Measurements from ENCODE around the gene ENO4. TPM values are rescaled to one million over a fixed set of nuclear protein-coding genes. Genes with fewer than 3 reads are reported as not detected.

The ENO4 gene
- total RNA-seq, 1 experiment from 2014 or later: 0.42 TPM

GRCh38 chr10:116891208-116891607 is 41.9 kb downstream of the ENO4 start (continued):
- TF ChIP-seq, protein P1, sequence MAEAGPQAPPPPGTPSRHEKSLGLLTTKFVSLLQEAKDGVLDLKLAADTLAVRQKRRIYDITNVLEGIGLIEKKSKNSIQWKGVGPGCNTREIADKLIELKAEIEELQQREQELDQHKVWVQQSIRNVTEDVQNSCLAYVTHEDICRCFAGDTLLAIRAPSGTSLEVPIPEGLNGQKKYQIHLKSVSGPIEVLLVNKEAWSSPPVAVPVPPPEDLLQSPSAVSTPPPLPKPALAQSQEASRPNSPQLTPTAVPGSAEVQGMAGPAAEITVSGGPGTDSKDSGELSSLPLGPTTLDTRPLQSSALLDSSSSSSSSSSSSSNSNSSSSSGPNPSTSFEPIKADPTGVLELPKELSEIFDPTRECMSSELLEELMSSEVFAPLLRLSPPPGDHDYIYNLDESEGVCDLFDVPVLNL (CRISPR knock-in tag; IDR thresholded peaks at IDR 0.05; ENCODE audit: borderline replicate concordance, low read depth): no peak
- no peak for TF ChIP-seq TEAD1 (CRISPR knock-in tag; IDR thresholded peaks at IDR 0.05)
- no peak for TF ChIP-seq OVOL2 (CRISPR knock-in tag; IDR thresholded peaks at IDR 0.05; ENCODE audit: borderline replicate concordance)
- TF ChIP-seq HMGXB4 (CRISPR knock-in tag; IDR thresholded peaks at IDR 0.05): no peak
- TF ChIP-seq SMAD4 (CRISPR knock-in tag; IDR thresholded peaks at IDR 0.05): no peak
- no peak for TF ChIP-seq PRDM15 (CRISPR knock-in tag; IDR thresholded peaks at IDR 0.05)
- TF ChIP-seq, protein P2, sequence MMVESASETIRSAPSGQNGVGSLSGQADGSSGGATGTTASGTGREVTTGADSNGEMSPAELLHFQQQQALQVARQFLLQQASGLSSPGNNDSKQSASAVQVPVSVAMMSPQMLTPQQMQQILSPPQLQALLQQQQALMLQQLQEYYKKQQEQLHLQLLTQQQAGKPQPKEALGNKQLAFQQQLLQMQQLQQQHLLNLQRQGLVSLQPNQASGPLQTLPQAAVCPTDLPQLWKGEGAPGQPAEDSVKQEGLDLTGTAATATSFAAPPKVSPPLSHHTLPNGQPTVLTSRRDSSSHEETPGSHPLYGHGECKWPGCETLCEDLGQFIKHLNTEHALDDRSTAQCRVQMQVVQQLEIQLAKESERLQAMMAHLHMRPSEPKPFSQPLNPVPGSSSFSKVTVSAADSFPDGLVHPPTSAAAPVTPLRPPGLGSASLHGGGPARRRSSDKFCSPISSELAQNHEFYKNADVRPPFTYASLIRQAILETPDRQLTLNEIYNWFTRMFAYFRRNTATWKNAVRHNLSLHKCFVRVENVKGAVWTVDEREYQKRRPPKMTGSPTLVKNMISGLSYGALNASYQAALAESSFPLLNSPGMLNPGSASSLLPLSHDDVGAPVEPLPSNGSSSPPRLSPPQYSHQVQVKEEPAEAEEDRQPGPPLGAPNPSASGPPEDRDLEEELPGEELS (CRISPR knock-in tag; IDR thresholded peaks at IDR 0.05): no peak

DNA sequence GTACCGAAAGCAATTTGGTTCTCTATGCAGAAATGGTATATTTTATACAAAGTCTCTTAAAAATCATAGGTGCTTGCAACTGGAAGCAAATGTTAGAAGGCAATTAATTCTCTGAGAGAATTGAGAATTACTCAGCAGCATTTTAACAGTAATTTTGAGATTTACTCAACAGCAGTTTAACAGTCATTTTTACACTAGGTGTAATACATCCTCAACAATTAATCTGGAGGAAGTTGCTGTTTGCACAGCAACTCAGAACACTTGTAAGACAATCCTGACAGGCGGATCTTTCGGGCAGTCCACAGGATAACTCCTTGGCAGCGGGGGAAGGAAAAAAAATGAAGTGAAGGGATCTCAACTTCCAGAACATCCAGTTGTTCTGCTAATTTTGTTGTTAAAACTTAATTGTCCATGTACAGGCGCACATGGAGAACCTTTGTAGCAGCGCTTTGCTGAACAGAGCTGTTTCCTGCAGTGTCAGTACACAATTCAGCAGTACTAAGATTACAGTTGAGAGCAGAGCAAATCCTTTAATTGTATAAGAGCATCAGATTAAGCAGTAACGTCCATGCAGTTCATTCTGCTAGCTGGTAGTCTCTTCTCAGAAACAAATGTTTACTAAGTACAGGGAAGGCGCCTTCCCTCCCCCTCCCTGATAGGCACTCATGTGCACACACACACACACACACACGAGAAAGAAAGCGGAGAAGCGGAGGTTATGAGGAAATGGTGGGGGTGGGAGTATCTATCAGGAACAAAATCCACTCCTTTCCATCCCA is 43.8 kb downstream of the ENO4 start:
- no peaks in the 10 kb centered on the region for H3K9me3 Mint-ChIP-seq
- no peak for DNase-seq (ENCODE audit: low spot score)
- no peak; the same call in 1 of the 2 replicates for ATAC-seq
- no peaks in the 10 kb centered on the region for H3K27me3 Mint-ChIP-seq (ENCODE audit: low read depth)
- POLR2A ChIA-PET: no interaction called here
- H3K4me3 Mint-ChIP-seq: no peak overlapping the region
- peaks cover 29% of the 10 kb centered on the region for H3K4me1 Mint-ChIP-seq
- H3K36me3 Mint-ChIP-seq: no peaks in the 10 kb centered on the region
- H3K27ac Mint-ChIP-seq: no peak overlapping the region; the same call in 1 of the 2 replicates
- CTCF ChIA-PET: interaction anchor here (1.3 to 1.6 kb wide), 2 partner anchors 270 to 282 kb away, joined by 3 to 5 read pairs; no protein-coding TSS in a partner anchor
- TF ChIP-seq ZNF423 (CRISPR knock-in tag; IDR thresholded peaks at IDR 0.05) (no peak), ZNF121 (CRISPR knock-in tag; IDR thresholded peaks at IDR 0.05) (no peak), MYBL2 (CRISPR knock-in tag; IDR thresholded peaks at IDR 0.05) (no peak), ZNF416 (CRISPR knock-in tag; IDR thresholded peaks at IDR 0.05) (no peak), TEAD1 (CRISPR knock-in tag; IDR thresholded peaks at IDR 0.05) (no peak), CREB1 (CRISPR knock-in tag; IDR thresholded peaks at IDR 0.05) (no peak), ZNF138 (CRISPR knock-in tag; conservative IDR thresholded peaks at IDR 0.05) (no peak), E2F5 (CRISPR knock-in tag; IDR thresholded peaks at IDR 0.05) (no peak)
- TF ChIP-seq, protein P3, sequence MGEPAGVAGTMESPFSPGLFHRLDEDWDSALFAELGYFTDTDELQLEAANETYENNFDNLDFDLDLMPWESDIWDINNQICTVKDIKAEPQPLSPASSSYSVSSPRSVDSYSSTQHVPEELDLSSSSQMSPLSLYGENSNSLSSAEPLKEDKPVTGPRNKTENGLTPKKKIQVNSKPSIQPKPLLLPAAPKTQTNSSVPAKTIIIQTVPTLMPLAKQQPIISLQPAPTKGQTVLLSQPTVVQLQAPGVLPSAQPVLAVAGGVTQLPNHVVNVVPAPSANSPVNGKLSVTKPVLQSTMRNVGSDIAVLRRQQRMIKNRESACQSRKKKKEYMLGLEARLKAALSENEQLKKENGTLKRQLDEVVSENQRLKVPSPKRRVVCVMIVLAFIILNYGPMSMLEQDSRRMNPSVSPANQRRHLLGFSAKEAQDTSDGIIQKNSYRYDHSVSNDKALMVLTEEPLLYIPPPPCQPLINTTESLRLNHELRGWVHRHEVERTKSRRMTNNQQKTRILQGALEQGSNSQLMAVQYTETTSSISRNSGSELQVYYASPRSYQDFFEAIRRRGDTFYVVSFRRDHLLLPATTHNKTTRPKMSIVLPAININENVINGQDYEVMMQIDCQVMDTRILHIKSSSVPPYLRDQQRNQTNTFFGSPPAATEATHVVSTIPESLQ (CRISPR knock-in tag; IDR thresholded peaks at IDR 0.05): no peak
- TF ChIP-seq, protein P4, sequence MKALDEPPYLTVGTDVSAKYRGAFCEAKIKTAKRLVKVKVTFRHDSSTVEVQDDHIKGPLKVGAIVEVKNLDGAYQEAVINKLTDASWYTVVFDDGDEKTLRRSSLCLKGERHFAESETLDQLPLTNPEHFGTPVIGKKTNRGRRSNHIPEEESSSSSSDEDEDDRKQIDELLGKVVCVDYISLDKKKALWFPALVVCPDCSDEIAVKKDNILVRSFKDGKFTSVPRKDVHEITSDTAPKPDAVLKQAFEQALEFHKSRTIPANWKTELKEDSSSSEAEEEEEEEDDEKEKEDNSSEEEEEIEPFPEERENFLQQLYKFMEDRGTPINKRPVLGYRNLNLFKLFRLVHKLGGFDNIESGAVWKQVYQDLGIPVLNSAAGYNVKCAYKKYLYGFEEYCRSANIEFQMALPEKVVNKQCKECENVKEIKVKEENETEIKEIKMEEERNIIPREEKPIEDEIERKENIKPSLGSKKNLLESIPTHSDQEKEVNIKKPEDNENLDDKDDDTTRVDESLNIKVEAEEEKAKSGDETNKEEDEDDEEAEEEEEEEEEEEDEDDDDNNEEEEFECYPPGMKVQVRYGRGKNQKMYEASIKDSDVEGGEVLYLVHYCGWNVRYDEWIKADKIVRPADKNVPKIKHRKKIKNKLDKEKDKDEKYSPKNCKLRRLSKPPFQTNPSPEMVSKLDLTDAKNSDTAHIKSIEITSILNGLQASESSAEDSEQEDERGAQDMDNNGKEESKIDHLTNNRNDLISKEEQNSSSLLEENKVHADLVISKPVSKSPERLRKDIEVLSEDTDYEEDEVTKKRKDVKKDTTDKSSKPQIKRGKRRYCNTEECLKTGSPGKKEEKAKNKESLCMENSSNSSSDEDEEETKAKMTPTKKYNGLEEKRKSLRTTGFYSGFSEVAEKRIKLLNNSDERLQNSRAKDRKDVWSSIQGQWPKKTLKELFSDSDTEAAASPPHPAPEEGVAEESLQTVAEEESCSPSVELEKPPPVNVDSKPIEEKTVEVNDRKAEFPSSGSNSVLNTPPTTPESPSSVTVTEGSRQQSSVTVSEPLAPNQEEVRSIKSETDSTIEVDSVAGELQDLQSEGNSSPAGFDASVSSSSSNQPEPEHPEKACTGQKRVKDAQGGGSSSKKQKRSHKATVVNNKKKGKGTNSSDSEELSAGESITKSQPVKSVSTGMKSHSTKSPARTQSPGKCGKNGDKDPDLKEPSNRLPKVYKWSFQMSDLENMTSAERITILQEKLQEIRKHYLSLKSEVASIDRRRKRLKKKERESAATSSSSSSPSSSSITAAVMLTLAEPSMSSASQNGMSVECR (CRISPR knock-in tag; IDR thresholded peaks at IDR 0.05; ENCODE audit: borderline replicate concordance): no peak
- TF ChIP-seq, protein P5, sequence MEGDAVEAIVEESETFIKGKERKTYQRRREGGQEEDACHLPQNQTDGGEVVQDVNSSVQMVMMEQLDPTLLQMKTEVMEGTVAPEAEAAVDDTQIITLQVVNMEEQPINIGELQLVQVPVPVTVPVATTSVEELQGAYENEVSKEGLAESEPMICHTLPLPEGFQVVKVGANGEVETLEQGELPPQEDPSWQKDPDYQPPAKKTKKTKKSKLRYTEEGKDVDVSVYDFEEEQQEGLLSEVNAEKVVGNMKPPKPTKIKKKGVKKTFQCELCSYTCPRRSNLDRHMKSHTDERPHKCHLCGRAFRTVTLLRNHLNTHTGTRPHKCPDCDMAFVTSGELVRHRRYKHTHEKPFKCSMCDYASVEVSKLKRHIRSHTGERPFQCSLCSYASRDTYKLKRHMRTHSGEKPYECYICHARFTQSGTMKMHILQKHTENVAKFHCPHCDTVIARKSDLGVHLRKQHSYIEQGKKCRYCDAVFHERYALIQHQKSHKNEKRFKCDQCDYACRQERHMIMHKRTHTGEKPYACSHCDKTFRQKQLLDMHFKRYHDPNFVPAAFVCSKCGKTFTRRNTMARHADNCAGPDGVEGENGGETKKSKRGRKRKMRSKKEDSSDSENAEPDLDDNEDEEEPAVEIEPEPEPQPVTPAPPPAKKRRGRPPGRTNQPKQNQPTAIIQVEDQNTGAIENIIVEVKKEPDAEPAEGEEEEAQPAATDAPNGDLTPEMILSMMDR (IDR thresholded peaks at IDR 0.05): no peak

Data from WTC11 (cell line).